Measurements from ENCODE around the gene ST6GALNAC4. TPM values are rescaled to one million over a fixed set of nuclear protein-coding genes. Genes with fewer than 3 reads are reported as not detected.

The ST6GALNAC4 gene
- total RNA-seq, 1 experiment from 2014 or later: 13.2 TPM

- Mint-ChIP-seq H3K36me3 (ENCODE audit: insufficient read depth, unreplicated experiment) (peaks cover 28% of the 10 kb centered on the region), H3K27me3 (ENCODE audit: insufficient read depth, unreplicated experiment) (no peaks in the 10 kb centered on the region), H3K4me3 (ENCODE audit: unreplicated experiment) (no peak overlapping the region), H3K27ac (ENCODE audit: unreplicated experiment) (no peak overlapping the region), H3K4me1 (ENCODE audit: low read depth, unreplicated experiment) (peaks cover 7% of the 10 kb centered on the region), H3K9me3 (ENCODE audit: unreplicated experiment) (no peaks in the 10 kb centered on the region)
- intact Hi-C loops (cut with micrococcal nuclease; ENCODE audit: unreplicated experiment): no loop called here
- Histone ChIP-seq H3K4me1 (peaks cover 22% of the 10 kb centered on the region), H3K9me3 (no peaks in the 10 kb centered on the region), H3K27me3 (replicated peaks; ENCODE audit: control insufficient read depth, insufficient read depth, low read length) (no peaks in the 10 kb centered on the region), H3K4me3 (ENCODE audit: low read depth, low read length) (no peak overlapping the region), H3K36me3 (ENCODE audit: control insufficient read depth, insufficient read depth, low read length) (no peaks in the 10 kb centered on the region)
- no peak for TF ChIP-seq CTCF (IDR thresholded peaks at IDR 0.05; ENCODE audit: insufficient read depth in 1 of 2, low read depth in 1 of 2, low read length in 1 of 2, severe bottlenecking in 1 of 2, unreplicated experiment in 1 of 2)
- POLR2A ChIA-PET: no interaction called here
- no TSS peak for BruUV-seq (replicated peaks)
- no peak for DNase-seq
- CTCF ChIA-PET: interaction anchor here (0.6 kb wide), 1 partner anchor 96 kb away, joined by 3 read pairs; no protein-coding TSS in a partner anchor
Measured at GRCh38 chr9:127950513-127951289, 33.9 kb upstream of the ST6GALNAC4 start.

GRCh38 chr9:127949827-127950512 is 33.1 kb upstream of the ST6GALNAC4 start:
- Histone ChIP-seq H3K27me3 (replicated peaks; ENCODE audit: control insufficient read depth, insufficient read depth, low read length) (no peaks in the 10 kb centered on the region), H3K36me3 (ENCODE audit: control insufficient read depth, insufficient read depth, low read length) (no peaks in the 10 kb centered on the region), H3K4me3 (ENCODE audit: low read depth, low read length) (no peak overlapping the region), H3K9me3 (no peaks in the 10 kb centered on the region), H3K4me1 (peaks cover 15% of the 10 kb centered on the region)
- Mint-ChIP-seq H3K27me3 (ENCODE audit: insufficient read depth, unreplicated experiment) (no peaks in the 10 kb centered on the region), H3K4me3 (ENCODE audit: unreplicated experiment) (no peak overlapping the region), H3K36me3 (ENCODE audit: insufficient read depth, unreplicated experiment) (peaks cover 29% of the 10 kb centered on the region), H3K27ac (ENCODE audit: unreplicated experiment) (no peak overlapping the region), H3K4me1 (ENCODE audit: low read depth, unreplicated experiment) (no peaks in the 10 kb centered on the region), H3K9me3 (ENCODE audit: unreplicated experiment) (no peaks in the 10 kb centered on the region)
- BruUV-seq (replicated peaks): no TSS peak
- no peak for TF ChIP-seq CTCF (IDR thresholded peaks at IDR 0.05; ENCODE audit: insufficient read depth in 1 of 2, low read depth in 1 of 2, low read length in 1 of 2, severe bottlenecking in 1 of 2, unreplicated experiment in 1 of 2)
- intact Hi-C loops (cut with micrococcal nuclease; ENCODE audit: unreplicated experiment): no loop called here
- no peak for DNase-seq
- CTCF ChIA-PET: interaction anchor here (0.6 to 0.7 kb wide), 2 partner anchors 10 to 97 kb away, joined by 3 to 5 read pairs; no protein-coding TSS in a partner anchor
- POLR2A ChIA-PET: no interaction called here

- Mint-ChIP-seq H3K36me3 (ENCODE audit: insufficient read depth, unreplicated experiment) (peaks cover 44% of the 10 kb centered on the region), H3K4me3 (ENCODE audit: unreplicated experiment) (no peak overlapping the region), H3K4me1 (ENCODE audit: low read depth, unreplicated experiment) (no peaks in the 10 kb centered on the region), H3K27ac (ENCODE audit: unreplicated experiment) (no peak overlapping the region), H3K27me3 (ENCODE audit: insufficient read depth, unreplicated experiment) (no peaks in the 10 kb centered on the region), H3K9me3 (ENCODE audit: unreplicated experiment) (no peaks in the 10 kb centered on the region)
- Histone ChIP-seq H3K27me3 (replicated peaks; ENCODE audit: control insufficient read depth, insufficient read depth, low read length) (no peaks in the 10 kb centered on the region), H3K4me1 (peaks cover 12% of the 10 kb centered on the region), H3K36me3 (ENCODE audit: control insufficient read depth, insufficient read depth, low read length) (peaks cover 3% of the 10 kb centered on the region; the same call in 1 of the 2 replicates), H3K9me3 (no peaks in the 10 kb centered on the region), H3K4me3 (ENCODE audit: low read depth, low read length) (no peak overlapping the region)
- no peak for TF ChIP-seq CTCF (IDR thresholded peaks at IDR 0.05; ENCODE audit: insufficient read depth in 1 of 2, low read depth in 1 of 2, low read length in 1 of 2, severe bottlenecking in 1 of 2, unreplicated experiment in 1 of 2)
- POLR2A ChIA-PET: no interaction called here
- CTCF ChIA-PET: no interaction called here
- no TSS peak for BruUV-seq (replicated peaks)
- intact Hi-C loops (cut with micrococcal nuclease; ENCODE audit: unreplicated experiment): no loop called here
- DNase-seq: no peak
Measured at GRCh38 chr9:127947841-127948710, 31.2 kb upstream of the ST6GALNAC4 start.

Measured in Caco-2 (cell line).